ENCODE measurements around the gene NCS1.

The NCS1 gene

DNA sequence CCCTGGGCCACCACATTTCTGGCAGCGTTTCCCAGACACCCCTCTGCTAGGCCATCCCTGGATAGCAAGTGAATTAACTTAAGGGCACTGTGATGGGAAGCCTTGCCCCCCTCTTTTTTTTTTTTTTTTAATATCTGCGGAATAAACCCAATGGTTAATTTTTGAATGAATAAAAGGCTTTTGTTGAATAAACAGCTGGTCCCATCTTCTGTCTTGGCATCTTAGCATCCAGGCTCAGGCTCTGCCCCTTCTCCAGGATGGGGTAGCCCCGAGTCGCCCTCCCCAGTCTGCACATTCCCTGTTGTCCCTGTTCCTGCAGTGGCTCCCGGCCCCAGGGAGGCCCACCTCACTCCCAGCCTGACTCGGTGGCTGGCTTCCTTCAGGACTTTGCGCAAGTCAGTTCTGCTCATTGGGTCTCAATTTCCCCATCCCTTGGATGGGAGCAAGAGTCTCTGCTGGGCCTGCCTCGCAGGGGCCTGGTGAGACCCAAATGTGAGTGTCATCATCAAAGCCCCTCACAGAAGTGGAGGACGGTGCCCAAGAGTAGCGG is 64.3 kb downstream of the NCS1 start:
- Mint-ChIP-seq H3K9me3 (no peaks in the 10 kb centered on the region), H3K4me3 (no peak overlapping the region), H3K36me3 (ENCODE audit: low read depth) (no peaks in the 10 kb centered on the region), H3K4me1 (ENCODE audit: low read depth) (peaks cover 34% of the 10 kb centered on the region), H3K27me3 (no peaks in the 10 kb centered on the region), H3K27ac (no peak overlapping the region)

DNA sequence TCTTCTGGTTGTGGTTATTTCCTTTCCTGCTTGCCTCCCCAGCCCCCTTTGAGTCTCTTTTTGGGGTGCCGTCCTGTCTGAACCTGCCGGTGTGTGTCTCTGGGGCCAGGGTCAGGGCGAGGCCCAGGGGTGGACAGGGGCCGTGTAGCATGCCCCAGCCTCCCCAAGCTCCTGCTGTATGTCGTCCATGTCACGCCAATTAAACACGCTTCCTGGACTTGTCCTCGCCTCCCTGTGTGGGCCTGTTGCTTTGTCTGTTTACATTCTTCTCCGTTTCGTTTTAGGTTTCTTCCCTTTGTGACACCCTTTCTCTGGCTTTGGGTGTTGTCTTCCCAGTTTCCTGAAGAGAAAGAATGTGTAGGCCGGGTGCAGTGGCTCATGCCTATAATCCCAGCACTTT is 64.9 kb downstream of the NCS1 start:
- no peak overlapping the region for H3K27ac Mint-ChIP-seq
- H3K9me3 Mint-ChIP-seq = no peaks in the 10 kb centered on the region
- H3K36me3 Mint-ChIP-seq (ENCODE audit: low read depth) = no peaks in the 10 kb centered on the region
- no peaks in the 10 kb centered on the region for H3K27me3 Mint-ChIP-seq
- peaks cover 34% of the 10 kb centered on the region for H3K4me1 Mint-ChIP-seq (ENCODE audit: low read depth)
- H3K4me3 Mint-ChIP-seq = no peak overlapping the region

DNA sequence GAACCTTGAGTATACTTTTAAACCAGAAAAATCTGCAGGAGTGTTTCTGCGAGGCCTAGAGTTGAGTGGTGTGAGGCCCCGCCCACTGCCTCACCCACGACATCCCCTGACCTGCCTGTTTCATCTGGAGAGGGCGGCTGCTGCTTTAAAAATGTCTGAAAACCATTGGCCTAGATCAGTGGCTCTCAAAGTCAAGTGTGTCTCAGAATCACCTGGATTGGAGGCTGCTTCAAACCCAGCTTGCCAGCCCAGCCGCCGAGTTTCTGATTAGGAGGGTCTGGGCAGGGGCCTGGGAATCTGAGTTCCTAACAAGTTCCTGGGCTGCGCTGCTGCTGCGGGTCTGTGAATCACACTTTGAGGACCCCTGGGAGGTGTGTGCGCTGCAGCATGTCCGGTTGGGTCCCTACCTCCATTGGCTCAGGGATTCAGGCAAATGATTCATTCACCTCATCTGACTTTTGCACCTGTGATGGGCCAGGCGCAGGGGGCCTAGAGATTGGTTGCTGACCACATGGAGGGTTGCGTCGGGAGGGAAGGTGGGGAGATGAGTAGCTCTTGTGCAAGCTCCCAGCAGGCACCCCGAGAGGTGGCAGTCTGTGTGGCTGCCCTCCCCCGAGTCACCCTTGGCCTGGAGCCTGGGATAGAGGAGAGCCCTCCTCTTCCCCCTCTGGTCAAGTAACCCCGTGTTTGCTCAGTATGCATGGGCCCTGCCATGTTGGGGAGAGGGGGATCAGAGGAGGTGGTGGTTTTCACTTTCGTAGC is 65.7 kb downstream of the NCS1 start:
- H3K9me3 Mint-ChIP-seq = no peaks in the 10 kb centered on the region
- H3K4me1 Mint-ChIP-seq (ENCODE audit: low read depth) = peaks cover 39% of the 10 kb centered on the region
- H3K4me3 Mint-ChIP-seq = no peak overlapping the region
- no peak overlapping the region for H3K27ac Mint-ChIP-seq
- peaks cover 3% of the 10 kb centered on the region for H3K27me3 Mint-ChIP-seq
- no peaks in the 10 kb centered on the region for H3K36me3 Mint-ChIP-seq (ENCODE audit: low read depth)

DNA sequence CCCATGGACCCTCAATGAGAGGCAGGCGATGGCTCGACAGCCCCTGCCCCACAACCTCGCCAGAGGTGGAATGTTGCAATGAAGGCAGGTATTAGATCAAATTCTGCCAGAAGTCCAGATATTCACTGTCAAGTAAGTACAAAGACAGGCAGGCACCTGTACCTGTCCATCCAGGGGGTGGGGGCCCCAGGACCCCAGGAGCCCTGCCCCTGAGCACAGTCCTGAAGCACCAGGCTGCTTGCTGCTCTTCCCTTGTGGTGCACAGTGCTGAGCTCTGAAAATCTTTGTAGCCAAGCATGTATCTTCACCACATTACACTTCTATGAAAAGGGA is 67.1 kb downstream of the NCS1 start:
- Mint-ChIP-seq H3K36me3 (ENCODE audit: low read depth) (no peaks in the 10 kb centered on the region), H3K4me3 (no peak overlapping the region), H3K4me1 (ENCODE audit: low read depth) (peaks cover 41% of the 10 kb centered on the region), H3K9me3 (no peaks in the 10 kb centered on the region), H3K27ac (no peak overlapping the region), H3K27me3 (peaks cover 4% of the 10 kb centered on the region)

DNA sequence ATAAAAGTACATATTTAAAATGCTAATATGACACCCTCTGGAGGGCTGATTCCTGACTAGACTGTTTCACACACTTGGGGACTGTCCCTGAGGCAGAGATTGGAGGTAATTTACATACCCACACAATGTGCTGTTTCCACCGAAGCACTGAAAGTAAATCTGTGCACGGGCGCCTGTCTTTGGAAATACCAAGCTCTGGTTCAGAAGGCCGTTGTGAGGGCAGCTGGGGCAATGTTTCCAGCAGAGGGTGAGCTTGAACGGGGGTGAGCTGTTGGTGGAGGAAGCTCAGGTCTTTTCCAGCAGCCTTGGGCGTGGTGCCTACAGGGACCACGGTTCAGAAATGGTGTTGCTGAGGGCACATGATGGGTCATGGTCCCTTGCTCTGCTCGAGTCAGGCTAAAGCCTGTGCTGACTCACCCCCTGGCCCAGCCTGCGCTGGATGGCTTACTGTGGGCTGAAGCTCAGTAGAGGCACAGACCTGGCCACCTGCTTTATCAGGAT is 67.6 kb downstream of the NCS1 start:
- no peaks in the 10 kb centered on the region for H3K36me3 Mint-ChIP-seq (ENCODE audit: low read depth)
- H3K4me1 Mint-ChIP-seq (ENCODE audit: low read depth) = peaks cover 41% of the 10 kb centered on the region
- peak overlapping the region; percentile 28 for H3K27ac Mint-ChIP-seq
- no peak overlapping the region for H3K4me3 Mint-ChIP-seq
- no peaks in the 10 kb centered on the region for H3K9me3 Mint-ChIP-seq
- H3K27me3 Mint-ChIP-seq = peaks cover 4% of the 10 kb centered on the region

DNA sequence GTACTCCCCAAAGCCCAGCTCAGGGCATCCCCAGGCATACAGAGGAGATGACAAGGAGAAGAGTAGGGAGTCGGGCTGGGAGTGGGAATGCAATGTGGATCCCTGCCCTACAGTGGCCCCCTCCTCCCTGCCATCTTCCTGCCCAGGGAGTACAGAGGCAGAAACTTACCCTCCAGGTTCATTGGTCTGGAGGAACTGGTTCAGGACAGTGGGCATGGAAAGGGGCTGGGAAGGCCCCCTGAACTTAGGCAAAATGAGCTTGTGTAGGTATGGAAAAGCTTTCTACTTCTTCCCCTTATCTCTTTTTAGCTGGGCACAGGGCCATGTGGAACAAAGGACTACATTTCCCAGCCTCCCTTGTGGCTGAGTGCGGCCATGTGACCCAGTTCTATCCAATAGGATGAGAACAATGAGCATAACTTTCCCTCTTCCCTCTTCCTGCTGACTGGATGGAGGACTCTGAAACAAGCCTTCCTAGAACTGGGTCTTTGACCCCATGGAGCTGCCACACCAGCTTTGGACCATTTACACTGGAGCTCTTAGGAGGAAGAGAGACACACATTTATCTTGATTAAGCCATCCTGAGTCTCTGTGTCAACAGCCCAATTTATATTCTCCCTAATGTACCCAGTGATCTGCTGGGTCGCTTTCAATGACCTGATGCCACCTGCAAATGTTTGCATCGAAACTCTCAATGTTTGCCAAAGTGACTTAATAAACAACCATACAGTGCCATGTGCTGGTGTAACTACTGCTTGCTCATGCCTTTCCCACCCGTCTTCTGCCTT is 68.4 kb downstream of the NCS1 start:
- Mint-ChIP-seq H3K4me3 (no peak overlapping the region), H3K9me3 (no peaks in the 10 kb centered on the region), H3K27me3 (peaks cover 4% of the 10 kb centered on the region), H3K36me3 (ENCODE audit: low read depth) (no peaks in the 10 kb centered on the region), H3K27ac (peak overlapping the region; percentile 33), H3K4me1 (ENCODE audit: low read depth) (peaks cover 41% of the 10 kb centered on the region)

DNA sequence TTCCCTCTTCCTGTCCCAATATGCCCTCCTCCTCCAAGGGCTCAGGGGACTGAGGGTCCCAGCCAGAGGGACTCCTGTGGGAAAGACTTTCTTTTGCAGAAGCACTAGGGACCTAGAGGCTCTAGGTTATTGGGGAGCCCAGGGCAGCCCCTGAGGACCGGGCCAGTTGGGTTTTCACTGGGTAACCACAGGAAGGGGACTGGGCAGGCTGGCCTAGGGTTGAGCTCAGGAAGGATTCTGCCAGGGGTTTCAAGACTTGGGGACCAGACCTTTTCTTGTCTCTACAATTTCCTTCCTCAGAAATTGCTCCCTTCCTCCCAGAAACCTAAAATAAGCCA is 69.0 kb downstream of the NCS1 start:
- peaks cover 36% of the 10 kb centered on the region for H3K4me1 Mint-ChIP-seq (ENCODE audit: low read depth)
- no peaks in the 10 kb centered on the region for H3K36me3 Mint-ChIP-seq (ENCODE audit: low read depth)
- H3K9me3 Mint-ChIP-seq = no peaks in the 10 kb centered on the region
- peaks cover 4% of the 10 kb centered on the region for H3K27me3 Mint-ChIP-seq
- no peak overlapping the region for H3K4me3 Mint-ChIP-seq
- H3K27ac Mint-ChIP-seq = no peak overlapping the region

DNA sequence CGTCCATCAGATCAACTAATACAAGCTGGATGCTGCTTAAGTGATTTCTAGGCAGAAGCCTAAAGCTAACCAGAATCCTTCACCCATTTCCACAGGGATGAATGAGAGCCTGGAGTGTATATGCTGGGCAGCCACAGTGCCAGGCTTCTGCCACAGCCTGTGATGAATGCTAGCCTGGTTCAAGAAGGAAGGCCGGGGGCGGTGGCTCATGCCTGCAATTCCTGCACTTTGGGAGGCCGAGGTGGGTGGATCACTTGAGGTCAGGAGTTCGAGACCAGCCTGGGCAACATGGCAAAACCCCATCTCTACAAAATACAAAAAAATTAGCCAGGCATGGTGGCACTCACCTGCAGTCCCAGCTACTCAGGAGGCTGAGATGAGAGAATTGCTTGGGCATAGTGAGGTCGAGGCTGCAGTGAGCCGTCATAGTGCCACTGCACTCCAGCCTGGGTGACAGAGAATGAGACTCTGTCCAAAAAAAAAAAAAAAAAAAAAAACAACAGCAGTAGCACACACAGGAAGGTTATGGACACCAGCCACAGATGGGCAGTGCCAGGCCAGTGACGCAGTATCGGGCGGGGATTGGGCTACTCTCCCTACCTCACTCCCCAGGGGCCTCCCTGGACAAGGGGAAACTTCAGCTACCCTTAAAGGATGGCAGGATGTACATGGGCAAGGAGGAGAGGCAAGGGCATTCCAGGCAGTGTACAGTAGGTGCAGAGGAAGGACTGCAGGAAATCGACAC is 70.2 kb downstream of the NCS1 start:
- H3K27me3 Mint-ChIP-seq = peaks cover 4% of the 10 kb centered on the region
- no peak overlapping the region for H3K27ac Mint-ChIP-seq
- H3K36me3 Mint-ChIP-seq (ENCODE audit: low read depth) = no peaks in the 10 kb centered on the region
- H3K4me3 Mint-ChIP-seq = peak overlapping the region; percentile 54
- H3K4me1 Mint-ChIP-seq (ENCODE audit: low read depth) = peaks cover 36% of the 10 kb centered on the region
- no peaks in the 10 kb centered on the region for H3K9me3 Mint-ChIP-seq

DNA sequence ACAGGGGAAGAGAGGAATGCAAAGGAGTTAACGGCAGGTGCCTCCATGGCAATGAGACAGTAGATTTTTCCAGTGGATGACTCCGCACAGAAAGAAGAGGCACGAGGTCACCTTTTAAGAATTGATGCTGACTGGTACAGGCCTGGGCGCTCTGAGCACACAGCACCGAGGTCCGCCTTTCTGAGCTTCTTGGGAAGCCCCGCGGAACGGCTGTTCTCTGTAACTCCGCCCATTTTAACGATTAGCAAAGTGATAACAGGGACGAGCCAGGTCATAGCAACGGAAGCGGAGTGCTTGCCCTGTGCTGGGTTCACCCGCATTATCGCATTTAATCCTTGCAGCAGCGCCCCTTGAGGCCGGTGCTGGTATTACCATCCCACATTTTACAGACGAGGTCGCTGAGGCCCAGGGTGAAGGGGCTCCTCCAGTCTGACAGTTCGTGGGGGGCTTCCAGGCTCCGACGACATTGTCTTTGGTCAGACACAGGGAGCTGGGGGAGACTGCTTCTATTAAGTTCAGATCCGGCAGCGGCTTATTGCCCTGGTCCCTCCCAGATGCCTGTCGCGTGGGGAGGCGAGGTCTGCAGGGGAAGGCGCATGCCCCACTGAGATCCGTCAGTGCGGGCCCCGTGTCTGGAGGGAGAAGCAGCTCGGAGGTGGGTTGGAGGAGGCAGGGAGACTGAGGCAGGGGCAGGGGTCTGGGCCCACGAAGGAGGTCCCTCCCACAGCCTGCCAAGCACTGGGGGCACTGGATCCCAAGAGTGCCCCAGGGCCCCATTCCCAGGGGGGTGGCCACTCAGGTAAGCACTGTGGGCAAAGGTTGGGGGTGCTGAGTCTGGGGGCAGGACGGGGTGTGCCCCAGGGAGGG is 71.0 kb downstream of the NCS1 start:
- Mint-ChIP-seq H3K27ac (no peak overlapping the region), H3K27me3 (peaks cover 4% of the 10 kb centered on the region), H3K4me1 (ENCODE audit: low read depth) (peaks cover 35% of the 10 kb centered on the region), H3K9me3 (no peaks in the 10 kb centered on the region), H3K36me3 (ENCODE audit: low read depth) (no peaks in the 10 kb centered on the region), H3K4me3 (peak overlapping the region; percentile 54)

DNA sequence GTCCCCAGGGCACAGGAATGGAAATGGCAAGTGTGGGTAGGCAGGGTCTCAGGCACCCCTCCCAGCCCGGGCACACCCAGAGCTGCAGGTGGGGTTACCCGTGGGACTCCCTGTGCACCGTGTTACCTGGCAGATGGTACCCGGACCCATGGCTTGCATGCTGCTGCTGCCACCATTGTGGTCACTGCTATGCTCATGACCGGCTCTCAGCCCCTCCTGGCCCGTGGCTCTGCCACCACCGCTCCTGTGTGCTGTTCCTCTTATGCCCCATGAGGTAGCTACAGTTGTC is 71.6 kb downstream of the NCS1 start:
- H3K27me3 Mint-ChIP-seq = peaks cover 7% of the 10 kb centered on the region
- peaks cover 29% of the 10 kb centered on the region for H3K4me1 Mint-ChIP-seq (ENCODE audit: low read depth)
- no peak overlapping the region for H3K4me3 Mint-ChIP-seq

DNA sequence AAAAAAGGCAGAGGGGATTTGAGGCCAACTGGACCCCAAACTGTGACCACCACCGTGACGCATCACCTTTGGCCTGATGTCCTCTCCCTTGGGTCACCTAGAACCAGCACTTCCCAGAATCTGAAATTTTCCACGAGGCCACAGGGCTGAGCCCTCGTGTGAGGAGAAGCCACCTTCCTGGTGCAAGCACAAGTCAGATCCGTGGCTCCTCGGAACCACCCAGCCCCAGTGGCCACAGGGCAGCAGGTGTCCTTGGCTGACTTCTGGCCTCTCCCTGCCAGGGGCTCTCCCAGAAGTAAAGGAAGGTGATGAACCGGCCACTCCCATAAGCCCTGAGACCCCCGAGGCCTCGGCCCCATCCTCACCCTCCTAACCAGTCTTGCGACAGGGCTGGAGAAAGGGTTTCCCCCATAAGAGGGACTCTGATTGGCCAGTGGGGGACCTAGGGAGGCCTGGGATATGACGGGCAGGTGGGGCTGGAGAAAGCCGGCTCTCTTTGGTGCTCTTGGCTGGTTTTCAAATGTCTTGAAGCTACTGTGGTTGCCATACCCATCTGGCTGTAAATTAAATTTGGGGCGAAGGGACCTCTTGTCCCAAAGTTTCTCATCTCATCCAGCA is 72.5 kb downstream of the NCS1 start:
- H3K4me1 Mint-ChIP-seq (ENCODE audit: low read depth) = peaks cover 21% of the 10 kb centered on the region
- H3K36me3 Mint-ChIP-seq (ENCODE audit: low read depth) = no peaks in the 10 kb centered on the region
- no peaks in the 10 kb centered on the region for H3K9me3 Mint-ChIP-seq
- H3K27me3 Mint-ChIP-seq = peaks cover 7% of the 10 kb centered on the region
- no peak overlapping the region for H3K4me3 Mint-ChIP-seq
- no peak overlapping the region for H3K27ac Mint-ChIP-seq

More for the DNA sequence above, 71.6 kb downstream of the NCS1 start:
- H3K36me3 Mint-ChIP-seq (ENCODE audit: low read depth) = no peaks in the 10 kb centered on the region
- H3K9me3 Mint-ChIP-seq = no peaks in the 10 kb centered on the region
- H3K27ac Mint-ChIP-seq = no peak overlapping the region

DNA sequence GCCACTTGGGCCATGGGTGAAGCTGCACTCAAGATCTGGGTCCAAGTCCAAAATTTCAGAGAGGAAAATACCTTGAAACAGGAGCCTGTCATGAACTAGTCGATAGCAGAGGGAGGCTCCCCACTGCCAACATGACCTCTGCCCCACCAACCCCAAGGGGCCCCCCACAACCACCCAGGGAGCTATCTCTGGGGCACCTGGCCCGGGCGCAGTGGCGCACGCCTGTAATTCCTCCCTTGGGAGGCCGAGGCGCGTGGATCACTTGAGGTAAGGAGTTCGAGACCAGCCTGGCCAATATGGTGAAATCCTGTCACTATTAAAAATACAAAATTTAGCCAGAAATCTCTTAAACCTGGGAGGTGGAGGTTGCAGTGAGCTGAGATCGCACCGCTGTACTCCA is 73.3 kb downstream of the NCS1 start:
- Mint-ChIP-seq H3K4me1 (ENCODE audit: low read depth) (peaks cover 13% of the 10 kb centered on the region), H3K27me3 (peaks cover 10% of the 10 kb centered on the region), H3K4me3 (no peak overlapping the region), H3K9me3 (no peaks in the 10 kb centered on the region), H3K27ac (no peak overlapping the region), H3K36me3 (ENCODE audit: low read depth) (no peaks in the 10 kb centered on the region)

DNA sequence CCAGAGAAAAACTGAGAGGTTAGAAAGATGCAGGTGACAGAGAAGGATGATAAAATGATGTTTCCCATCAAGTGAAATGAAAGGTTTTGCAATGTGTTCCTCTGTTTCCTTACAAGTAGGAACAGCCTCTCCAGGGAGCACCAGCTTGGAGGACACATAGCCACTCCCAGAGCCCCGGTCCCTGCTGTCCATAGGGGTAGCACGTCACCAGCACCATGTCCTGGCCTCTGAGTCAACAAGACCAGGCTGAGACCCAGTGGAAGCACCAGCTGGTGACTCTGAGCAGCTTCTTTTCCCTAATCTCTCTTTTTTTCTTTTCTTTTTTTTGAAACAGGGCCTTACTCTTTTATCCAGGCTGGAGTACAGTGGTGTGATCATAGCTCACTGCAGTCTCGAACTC is 73.9 kb downstream of the NCS1 start:
- Mint-ChIP-seq H3K27me3 (peaks cover 16% of the 10 kb centered on the region), H3K36me3 (ENCODE audit: low read depth) (no peaks in the 10 kb centered on the region), H3K4me1 (ENCODE audit: low read depth) (peaks cover 7% of the 10 kb centered on the region), H3K27ac (no peak overlapping the region), H3K4me3 (no peak overlapping the region), H3K9me3 (no peaks in the 10 kb centered on the region)

Data from stimulated activated naive CD8-positive, alpha-beta T cell treated with anti-CD3 and anti-CD28 coated beads, Interleukin-15, Interleukin-2, amounts not matched to agents 100 ng/mL and 50 ng/mL, for 24 hours (primary cell).